Activated CD4-positive, alpha-beta T cell treated with anti-CD3 and anti-CD28 coated beads, Interleukin-2, Interleukin-6, amounts not matched to agents 100 ng/mL and 50 ng/mL, durations not matched to agents 16 hours and 8 hours (primary cell): Measurements from ENCODE around the gene METAP1.
"Not testable (repeated sequence)": the region's sequence is repeated elsewhere in the genome, so short reads cannot be mapped to it uniquely, and the experiment has no call there.

Experiments used
- DNase-seq: peaks from one replicate; pipeline ENCODE4 v3.0.0-alpha.2; 2020

The METAP1 gene

DNA sequence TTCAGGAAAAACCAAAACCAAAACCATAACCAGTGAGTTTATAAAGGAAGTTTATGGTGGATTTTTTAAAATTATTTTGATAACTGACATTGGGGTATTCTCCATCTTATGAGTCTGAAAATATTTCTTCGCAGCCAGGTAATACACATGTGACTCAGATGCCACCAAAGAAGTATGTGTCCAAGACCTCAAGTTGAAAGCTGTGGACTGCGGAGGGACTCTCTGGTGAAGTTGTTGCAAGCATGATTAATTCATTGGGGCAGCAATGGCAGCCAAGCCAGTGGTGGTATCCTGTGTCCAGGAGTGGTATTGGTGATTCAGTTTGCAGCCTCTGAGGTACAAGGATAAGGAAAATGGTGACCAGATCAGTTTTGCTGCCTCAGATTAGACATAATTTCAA is 107.1 kb downstream of the METAP1 start:
- DNase-seq, result no peak

DNA sequence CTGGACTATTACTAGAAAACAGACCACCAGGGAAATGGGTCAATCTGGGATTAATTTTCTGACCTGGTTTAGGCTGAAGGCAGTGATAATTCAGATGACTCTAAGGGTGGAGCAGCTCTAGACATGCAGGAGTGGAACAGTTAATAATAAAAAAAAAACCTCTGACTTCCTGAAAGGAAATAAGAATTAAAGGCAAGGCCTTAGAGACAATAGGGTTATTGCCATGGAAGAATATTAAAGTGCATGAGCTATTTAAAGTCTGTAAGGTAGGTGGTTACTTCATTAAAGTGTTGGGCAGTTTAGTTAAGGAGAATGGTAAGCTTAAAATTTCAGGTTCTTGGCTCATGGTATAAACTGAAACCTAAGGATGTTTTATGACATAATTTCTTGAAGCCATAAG is 107.6 kb downstream of the METAP1 start:
- DNase-seq, result no peak

GRCh38 chr4:99104153-99104552 is 108.6 kb downstream of the METAP1 start:
- no peak for DNase-seq

- not testable (repeated sequence) for DNase-seq
Observed at GRCh38 chr4:99109286-99109685, 113.8 kb downstream of the METAP1 start.
